Vagina (tissue), 2 donors: ENCODE measurements around the gene RICTOR.

Experiments used
- CTCF ChIP-seq, 3 experiments: fragments of 450-650 bp in 2 of 3; fragments of 200-600 bp in 1 of 3; sonication (generic) in 1 of 3; IDR thresholded peaks; one replicate each; pipeline ENCODE4 v1.5.1; 2017 to 2019; ENCODE audit warnings: antibody characterized with exemption in 3 of 3, mild to moderate bottlenecking in 2 of 3, moderate library complexity in 2 of 3
- POLR2A ChIP-seq, 2 donors: fragments of 450-650 bp; IDR thresholded peaks; one replicate each; pipeline ENCODE4 v1.6.1; 2017; ENCODE audit warnings: antibody characterized with exemption in 2 of 2, mild to moderate bottlenecking in 2 of 2, moderate library complexity in 2 of 2

DNA sequence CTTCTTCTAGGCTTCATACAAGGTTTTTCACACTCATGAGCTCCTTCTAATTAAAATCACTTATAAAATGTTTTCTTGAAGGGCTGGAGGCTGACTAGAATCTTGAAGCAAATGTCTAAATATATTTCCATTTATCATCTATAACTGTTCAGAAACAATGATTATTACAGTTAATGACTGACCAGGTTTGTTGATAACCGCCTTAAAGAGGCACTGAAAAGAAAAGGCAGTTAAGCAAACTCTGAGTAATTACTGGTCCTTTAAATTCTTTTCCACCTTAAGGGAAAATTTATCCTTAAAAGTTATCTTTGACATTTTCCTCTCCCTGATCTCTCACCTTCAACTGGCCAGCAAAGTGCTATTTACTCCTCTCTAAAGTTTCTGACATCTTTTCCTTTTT lies 43.2 kb downstream of the RICTOR start:
- no peak for TF ChIP-seq POLR2A (IDR thresholded peaks at IDR 0.05)
- TF ChIP-seq CTCF (IDR thresholded peaks at IDR 0.05): no peak
